SK-N-SH treated with all-trans-retinoic acid at 6 μM for 48 hours (cell line): Measurements from ENCODE around the gene ALG8.

Experiments used
- ATAC-seq: fragments of 200-7000 bp; cut with Tn5 transposase; 3 replicates; pipeline ENCODE4 v1.9.1; 2020; ENCODE audit warnings: mild to moderate bottlenecking, moderate library complexity
- ARNTL ChIP-seq: fragments of 450-650 bp; formaldehyde crosslinking; IDR thresholded peaks from 2 replicates; pipeline ENCODE4 v1.5.0; 2020; ENCODE audit warnings: low read depth, mild to moderate bottlenecking, moderate library complexity, borderline replicate concordance
- BACH2 ChIP-seq: fragments of 250-450 bp; sonication (Bioruptor Pico); IDR thresholded peaks from 2 replicates; pipeline ENCODE4 v1.9.0; 2021; ENCODE audit warnings: mild to moderate bottlenecking, borderline replicate concordance
- CSRNP3 ChIP-seq: fragments of 250-450 bp; sonication (Bioruptor Pico); IDR thresholded peaks from 2 replicates; pipeline ENCODE4 v1.5.1; 2021; ENCODE audit warnings: mild to moderate bottlenecking, moderate library complexity
- ESRRG ChIP-seq: fragments of 250-450 bp; sonication (Bioruptor Pico); IDR thresholded peaks from 2 replicates; pipeline ENCODE4 v1.6.1; 2021; ENCODE audit warnings: mild to moderate bottlenecking
- GLIS3 ChIP-seq: fragments of 250-450 bp; sonication (Bioruptor Pico); IDR thresholded peaks from 2 replicates; pipeline ENCODE4 v1.5.0; 2020; ENCODE audit warnings: mild to moderate bottlenecking, moderate library complexity
- ISL1 ChIP-seq: fragments of 250-450 bp; sonication (Bioruptor Pico); IDR thresholded peaks from 2 replicates; pipeline ENCODE4 v2.1.2; 2022; ENCODE audit warnings: mild to moderate bottlenecking, moderate library complexity
- OSR1 ChIP-seq: fragments of 250-450 bp; sonication (Bioruptor Pico); IDR thresholded peaks from 2 replicates; pipeline ENCODE4 v1.8.0; 2022; ENCODE audit warnings: moderate library complexity, mild to moderate bottlenecking, inconsistent platforms
- PATZ1 ChIP-seq: fragments of 250-450 bp; sonication (Bioruptor Pico); IDR thresholded peaks from 2 replicates; pipeline ENCODE4 v1.8.0; 2020; ENCODE audit warnings: mild to moderate bottlenecking, moderate library complexity, borderline replicate concordance
- POU6F1 ChIP-seq: fragments of 250-450 bp; sonication (Bioruptor Pico); IDR thresholded peaks from 2 replicates; pipeline ENCODE4 v1.8.0; 2021; ENCODE audit warnings: low read depth, mild to moderate bottlenecking, moderate library complexity, borderline replicate concordance
- PPARA ChIP-seq: fragments of 250-450 bp; sonication (Bioruptor Pico); IDR thresholded peaks from 2 replicates; pipeline ENCODE4 v1.5.0; 2020; ENCODE audit warnings: mild to moderate bottlenecking, borderline replicate concordance
- RARB ChIP-seq: fragments of 250-450 bp; sonication (Bioruptor Pico); IDR thresholded peaks from 2 replicates; pipeline ENCODE4 v1.8.0; 2021; ENCODE audit warnings: mild to moderate bottlenecking, moderate library complexity
- TOX ChIP-seq: fragments of 250-450 bp; sonication (Bioruptor Pico); IDR thresholded peaks from 2 replicates; pipeline ENCODE4 v1.8.0; 2021; ENCODE audit warnings: mild to moderate bottlenecking, moderate library complexity, borderline replicate concordance
- ZC3H10 ChIP-seq: fragments of 250-450 bp; sonication (Bioruptor Pico); IDR thresholded peaks from 2 replicates; pipeline ENCODE4 v1.5.1; 2021; ENCODE audit warnings: mild to moderate bottlenecking, moderate library complexity
- ZFP3 ChIP-seq: fragments of 250-450 bp; sonication (Bioruptor Pico); IDR thresholded peaks from 2 replicates; pipeline ENCODE4 v1.5.0; 2020; ENCODE audit warnings: mild to moderate bottlenecking, moderate library complexity
- ZFP30 ChIP-seq: fragments of 450-650 bp; formaldehyde crosslinking; IDR thresholded peaks from 2 replicates; pipeline ENCODE4 v1.5.0; 2022; ENCODE audit warnings: mild to moderate bottlenecking, moderate library complexity
- ZNF565 ChIP-seq: fragments of 450-650 bp; formaldehyde crosslinking; conservative IDR thresholded peaks from 2 replicates; pipeline ENCODE4 v1.5.0; 2020; ENCODE audit warnings: low read depth, mild to moderate bottlenecking, moderate library complexity
- ZNF70 ChIP-seq: fragments of 450-650 bp; formaldehyde crosslinking; IDR thresholded peaks from 2 replicates; pipeline ENCODE4 v1.5.0; 2020; ENCODE audit warnings: mild to moderate bottlenecking, moderate library complexity
- ZNF8 ChIP-seq: fragments of 450-650 bp; formaldehyde crosslinking; IDR thresholded peaks from 2 replicates; pipeline ENCODE4 v1.5.0; 2020; ENCODE audit warnings: mild to moderate bottlenecking, moderate library complexity

ALG8 gene

GRCh38 chr11:78151804-78152203, 12.4 kb upstream of the ALG8 start:
- TF ChIP-seq GLIS3 (CRISPR knock-in tag), result no peak
- ATAC-seq, result no peak

DNA sequence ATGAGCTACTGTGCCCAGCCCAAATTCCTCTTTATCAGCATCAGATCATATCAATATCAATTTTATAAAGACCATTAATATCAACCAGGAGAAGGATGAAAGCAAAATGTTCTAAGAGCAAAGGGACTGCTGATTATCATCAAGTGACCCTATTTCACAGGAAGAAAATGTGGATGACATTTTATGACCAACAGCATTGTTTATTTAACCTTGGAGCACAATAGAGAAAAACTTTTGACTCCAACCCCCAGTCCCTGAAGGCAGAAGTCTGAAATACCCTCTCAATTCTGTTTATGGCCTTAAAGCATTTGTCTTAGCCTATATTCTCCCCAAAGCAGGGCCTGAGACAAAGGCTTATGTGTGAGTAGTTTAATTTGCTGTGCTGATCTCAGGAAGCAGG, 11.3 kb upstream of the ALG8 start:
- TF ChIP-seq ISL1 (CRISPR knock-in tag) (no peak), PATZ1 (CRISPR knock-in tag) (no peak), BACH2 (CRISPR knock-in tag) (no peak), GLIS3 (CRISPR knock-in tag) (no peak), ZC3H10 (CRISPR knock-in tag) (no peak), ZFP30 (no peak), ZNF565 (no peak), OSR1 (no peak), ARNTL (CRISPR knock-in tag) (no peak), ESRRG (CRISPR knock-in tag) (no peak), RARB (no peak), POU6F1 (CRISPR knock-in tag) (no peak), CSRNP3 (CRISPR knock-in tag) (no peak), PPARA (CRISPR knock-in tag) (no peak), ZFP3 (no peak)
- ATAC-seq, result no peak

GRCh38 chr11:78150346-78150745, 10.9 kb upstream of the ALG8 start:
- no peak for TF ChIP-seq POU6F1 (CRISPR knock-in tag)
- TF ChIP-seq OSR1, result no peak
- TF ChIP-seq ZNF565, result no peak
- no peak for TF ChIP-seq BACH2 (CRISPR knock-in tag)
- TF ChIP-seq GLIS3 (CRISPR knock-in tag), result no peak
- ATAC-seq, result no peak

- TF ChIP-seq ZNF8 (CRISPR knock-in tag) (no peak), PATZ1 (CRISPR knock-in tag) (no peak)
- peak; percentile 71 for ATAC-seq
These were observed 10.2 kb upstream of the ALG8 start for GRCh38 chr11:78149646-78150045.

DNA sequence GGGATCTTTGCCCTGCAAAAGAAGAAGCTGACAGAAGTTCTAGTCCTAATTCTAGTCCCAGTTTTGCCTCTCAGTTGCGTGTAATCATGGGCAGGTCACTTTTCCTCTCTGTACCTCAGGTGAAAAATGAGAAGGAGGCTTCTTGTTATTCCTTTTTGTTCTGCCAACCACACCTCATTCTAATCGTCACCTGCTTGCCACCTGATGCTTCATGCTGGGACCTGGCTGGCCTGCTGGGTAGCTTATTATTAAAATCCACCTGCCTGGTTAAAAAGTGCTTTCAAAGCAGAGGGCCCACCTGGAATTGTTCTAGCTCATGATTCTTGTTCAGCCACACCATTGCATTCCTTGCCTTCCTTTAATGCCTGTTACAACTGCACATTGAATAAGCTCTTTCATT, 8.4 kb upstream of the ALG8 start:
- ATAC-seq, result no peak
- TF ChIP-seq PATZ1 (CRISPR knock-in tag) (no peak), ZNF70 (CRISPR knock-in tag) (no peak), ESRRG (CRISPR knock-in tag) (no peak), ZC3H10 (CRISPR knock-in tag) (no peak), TOX (no peak), PPARA (CRISPR knock-in tag) (no peak), CSRNP3 (CRISPR knock-in tag) (no peak), ZFP30 (no peak), BACH2 (CRISPR knock-in tag) (no peak), POU6F1 (CRISPR knock-in tag) (no peak)
